TTC549 (cell line): ENCODE measurements around the gene CREB3L2.
A peak's percentile ranks its signal among the peaks of the same experiment; 100 is the strongest.
"Not testable (repeated sequence)": the region's sequence is repeated elsewhere in the genome, so short reads cannot be mapped to it uniquely, and the experiment has no call there.

ENCODE experiments used
- FAIRE-seq: peaks from 2 replicates; lab custom pipeline; 2012; peaks lifted over from hg19 to GRCh38; lab: Jason Lieb, UNC

CREB3L2 gene

GRCh38 chr7:138014201-138014600, 12.3 kb upstream of the CREB3L2 start:
- FAIRE-seq: not testable (repeated sequence)

GRCh38 chr7:138009350-138009653, 7.4 kb upstream of the CREB3L2 start:
- no peak for FAIRE-seq

- FAIRE-seq: peak; percentile 13
Measured at GRCh38 chr7:138008588-138009349, 6.9 kb upstream of the CREB3L2 start.

- FAIRE-seq: no peak
Measured at GRCh38 chr7:138008019-138008587, 6.2 kb upstream of the CREB3L2 start.

- FAIRE-seq: no peak
Measured at GRCh38 chr7:138006106-138006505, 4.2 kb upstream of the CREB3L2 start.

GRCh38 chr7:138004936-138005335, 3.0 kb upstream of the CREB3L2 start:
- FAIRE-seq: no peak

DNA sequence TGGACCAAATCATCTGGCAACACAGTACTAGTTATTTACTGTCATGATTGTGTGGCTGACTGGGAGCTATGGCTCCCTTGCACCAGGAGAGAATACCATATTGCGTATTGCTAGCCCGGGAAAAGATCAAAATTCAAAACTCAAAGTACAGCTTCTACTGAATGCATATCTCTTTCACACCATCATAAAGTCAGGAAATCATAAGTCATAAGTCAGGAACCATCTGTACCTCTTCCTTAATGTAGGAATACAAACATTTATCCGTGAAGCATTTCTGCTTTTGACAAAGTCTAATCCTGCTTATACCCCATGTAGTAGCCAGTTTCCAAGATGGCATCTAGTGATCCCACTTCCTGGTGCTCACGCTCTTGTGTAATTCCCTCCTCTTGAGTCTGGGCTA, 2.2 kb upstream of the CREB3L2 start:
- no peak for FAIRE-seq

DNA sequence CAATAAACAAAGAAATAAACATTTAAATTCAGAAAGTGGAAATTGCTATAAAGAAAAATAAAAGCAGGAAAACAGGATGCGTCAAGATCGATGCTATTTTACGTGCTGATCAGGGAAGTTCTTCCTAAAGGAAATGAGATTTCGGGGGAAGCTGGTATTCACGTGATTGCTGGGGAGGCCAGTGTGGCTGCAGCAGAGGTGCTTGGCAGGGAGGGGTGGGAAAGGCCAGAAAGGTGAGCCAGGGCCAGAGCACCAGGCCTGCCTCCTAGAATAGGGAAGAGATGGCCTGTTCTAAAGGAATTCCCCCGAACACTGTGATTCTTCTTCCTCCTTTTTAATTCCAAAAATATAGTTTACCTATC, 923 bp upstream of the CREB3L2 start:
- FAIRE-seq: no peak

DNA sequence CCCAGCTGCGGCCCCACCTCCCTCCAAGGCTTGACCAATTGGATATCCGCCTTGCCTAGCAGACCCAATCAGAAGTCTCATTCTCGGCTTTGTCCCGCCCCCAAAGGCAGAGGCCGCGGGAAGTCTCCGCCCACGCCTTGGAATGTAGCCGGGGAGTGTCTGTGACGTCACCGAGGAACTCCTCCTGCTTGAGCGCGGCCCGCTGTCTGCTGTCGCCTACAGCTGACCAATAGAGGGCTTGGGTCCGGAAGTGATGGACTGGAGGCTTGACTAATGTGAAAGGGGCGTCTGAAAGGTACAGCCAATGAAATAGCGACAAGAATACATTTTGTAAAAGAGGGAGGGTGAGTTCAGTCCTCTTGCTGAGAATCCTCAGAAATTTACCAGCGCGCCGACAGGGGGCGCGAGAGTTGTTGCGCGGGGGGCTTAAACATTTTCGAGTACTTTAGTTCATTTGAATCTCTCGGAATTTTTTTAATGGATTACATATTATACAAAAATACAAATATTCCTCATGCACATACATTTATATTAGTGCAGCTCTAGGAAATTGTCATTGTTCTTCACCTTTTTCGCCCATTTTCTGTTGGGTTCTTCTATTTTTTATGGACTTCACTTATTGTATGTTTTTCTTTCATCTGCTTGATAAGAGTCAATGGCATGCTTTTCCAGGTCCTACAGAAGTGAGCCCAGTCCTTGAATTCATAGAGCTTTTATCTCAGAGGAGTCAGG, 376 bp upstream of the CREB3L2 start:
- FAIRE-seq: peak; percentile 98

DNA sequence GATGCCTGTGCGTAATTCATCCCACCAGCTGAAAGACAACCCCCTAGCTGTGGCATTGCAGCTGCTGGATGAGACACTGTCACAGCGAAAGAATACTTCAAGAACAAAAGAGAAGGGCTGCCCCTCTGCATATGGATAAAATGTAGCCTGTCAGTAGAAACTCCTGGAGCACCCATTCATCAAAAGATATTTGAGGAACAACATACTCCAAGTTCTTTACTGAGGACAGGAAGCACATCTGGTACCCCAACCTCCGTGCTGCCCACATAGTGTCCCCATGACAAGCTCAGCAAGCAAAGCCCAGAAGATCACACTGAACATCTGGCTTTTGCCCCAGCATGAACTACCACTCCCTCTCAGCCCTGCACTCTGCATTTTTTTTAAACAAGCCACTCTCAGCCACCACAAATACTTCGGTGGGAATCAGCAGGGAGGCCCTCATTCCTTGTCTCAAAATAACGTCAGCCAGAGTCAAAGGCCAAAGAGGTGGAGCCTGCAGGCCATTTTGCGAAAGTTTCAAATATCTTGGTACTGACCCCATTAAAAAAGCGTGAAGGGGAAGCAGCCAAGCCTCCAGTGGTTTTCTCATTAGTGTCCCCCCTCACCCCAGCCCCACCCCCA, 1.7 kb downstream of the CREB3L2 start:
- FAIRE-seq: no peak

GRCh38 chr7:137999496-138000080, 2.3 kb downstream of the CREB3L2 start:
- no peak for FAIRE-seq

DNA sequence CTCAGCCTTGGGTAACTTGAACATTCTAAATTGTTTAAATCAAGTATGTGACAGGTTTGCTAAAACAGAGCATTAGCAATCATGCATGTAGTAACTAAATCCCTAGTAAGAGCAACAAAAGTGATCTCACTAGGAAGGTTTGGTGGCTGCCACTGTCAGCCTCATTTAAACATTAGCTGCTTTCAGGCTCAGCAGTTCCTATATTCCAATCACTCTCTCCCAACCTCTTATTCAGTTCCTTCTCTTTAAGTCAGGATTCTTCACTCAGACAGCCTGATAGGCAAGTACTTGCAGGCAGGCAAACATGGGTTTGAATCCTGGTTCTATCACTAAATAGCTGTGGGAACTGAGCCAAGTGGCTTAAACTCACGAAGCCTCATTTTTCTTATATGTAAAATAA, 3.6 kb downstream of the CREB3L2 start:
- FAIRE-seq: no peak

DNA sequence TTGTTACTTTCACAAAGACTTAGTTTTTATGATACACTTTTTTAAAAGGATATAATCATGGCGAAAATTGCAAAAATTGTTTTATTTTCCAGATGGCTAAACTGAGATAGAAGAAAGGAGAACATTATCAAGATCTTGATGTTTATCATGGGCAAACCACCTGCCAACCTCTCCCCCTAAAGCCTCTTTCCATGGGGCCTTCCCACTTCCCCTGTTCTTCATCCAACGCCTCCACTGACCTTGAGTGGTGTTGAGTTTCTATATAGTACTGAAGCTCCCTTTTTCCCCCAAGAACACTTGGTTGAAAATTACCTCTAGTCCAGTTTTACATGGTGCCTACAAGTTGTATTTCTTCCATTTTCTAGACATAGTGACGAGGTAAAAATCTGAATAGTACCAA, 5.0 kb downstream of the CREB3L2 start:
- FAIRE-seq: no peak

DNA sequence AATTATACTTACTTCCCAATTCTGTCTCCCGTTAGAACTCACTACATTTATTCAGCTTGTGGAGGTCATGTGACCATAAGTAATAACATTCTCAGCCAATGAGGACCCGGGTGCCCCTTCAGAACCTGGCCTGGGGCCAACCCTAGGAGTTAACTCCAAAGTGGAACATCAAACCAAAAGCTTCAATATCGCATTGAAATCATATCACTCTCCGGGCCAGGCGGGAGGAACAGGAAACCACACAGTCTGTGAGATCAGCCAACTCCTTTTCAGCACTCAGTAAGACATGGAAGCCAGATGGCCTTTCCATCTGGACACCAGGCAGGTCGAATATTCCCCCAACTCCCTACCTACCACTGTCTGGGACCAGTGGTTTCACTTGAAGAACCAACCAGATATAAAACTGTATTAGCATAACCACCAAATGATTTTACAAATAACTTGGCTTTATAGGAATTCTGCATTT, 5.5 kb downstream of the CREB3L2 start:
- FAIRE-seq: no peak

- FAIRE-seq: no peak
Measured at GRCh38 chr7:137994216-137994615, 7.7 kb downstream of the CREB3L2 start.

DNA sequence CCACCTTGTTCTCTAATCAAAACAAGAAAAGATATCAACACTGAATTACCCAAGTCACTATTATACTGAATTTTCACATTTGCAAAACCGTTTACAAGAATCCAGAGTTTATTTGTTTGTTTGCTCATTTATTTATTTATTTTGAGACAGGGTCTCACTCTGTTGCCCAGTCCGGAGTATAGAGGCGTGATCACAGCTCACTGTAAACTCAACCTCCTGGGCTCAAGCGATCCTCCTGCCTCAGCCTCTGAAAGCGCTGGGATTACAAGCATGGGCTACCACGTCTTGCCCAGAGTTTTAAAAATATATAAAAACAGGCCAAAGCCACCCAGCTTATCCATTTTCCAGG, 8.5 kb downstream of the CREB3L2 start:
- no peak for FAIRE-seq

DNA sequence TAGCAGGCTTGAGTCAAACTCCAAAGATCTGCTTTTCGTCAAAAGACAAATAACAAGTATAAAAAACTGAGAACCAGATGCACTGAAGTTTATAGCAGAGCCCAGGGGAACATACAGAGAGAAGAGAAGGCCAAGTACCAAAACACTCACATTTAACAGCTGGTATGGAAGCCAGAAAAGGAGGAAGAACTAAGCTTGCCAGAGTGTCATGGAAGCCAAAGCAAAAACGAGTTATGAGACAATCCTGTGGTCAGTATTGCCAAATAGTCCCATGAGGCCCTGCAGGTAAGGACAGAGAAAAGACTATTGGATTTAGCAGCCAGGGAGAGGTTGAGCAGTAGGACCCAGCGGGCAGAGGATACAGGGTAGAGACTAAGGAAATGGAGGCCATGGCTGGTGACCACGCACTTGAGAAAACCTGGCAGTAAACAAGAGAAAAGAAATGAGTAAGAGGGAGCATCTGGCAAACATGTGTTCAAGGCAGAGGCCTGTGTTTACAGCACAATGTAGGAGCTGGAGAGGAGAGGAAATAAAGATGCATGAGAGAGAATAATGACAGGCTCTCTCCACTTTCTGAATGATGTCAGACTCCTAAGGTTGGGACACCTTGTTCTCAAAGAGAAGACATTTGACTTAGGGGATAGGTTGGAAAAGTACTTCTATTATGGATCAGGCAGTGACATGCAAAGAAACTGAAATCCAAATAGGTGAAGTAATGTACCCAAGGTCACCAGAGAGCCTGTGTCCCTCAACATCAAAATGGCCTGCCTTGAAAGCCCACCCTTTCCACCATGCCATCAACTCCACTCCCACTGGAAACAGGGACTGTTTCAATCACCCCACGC, 9.1 kb downstream of the CREB3L2 start:
- FAIRE-seq: no peak

GRCh38 chr7:137992104-137992549, 9.8 kb downstream of the CREB3L2 start:
- FAIRE-seq: no peak

DNA sequence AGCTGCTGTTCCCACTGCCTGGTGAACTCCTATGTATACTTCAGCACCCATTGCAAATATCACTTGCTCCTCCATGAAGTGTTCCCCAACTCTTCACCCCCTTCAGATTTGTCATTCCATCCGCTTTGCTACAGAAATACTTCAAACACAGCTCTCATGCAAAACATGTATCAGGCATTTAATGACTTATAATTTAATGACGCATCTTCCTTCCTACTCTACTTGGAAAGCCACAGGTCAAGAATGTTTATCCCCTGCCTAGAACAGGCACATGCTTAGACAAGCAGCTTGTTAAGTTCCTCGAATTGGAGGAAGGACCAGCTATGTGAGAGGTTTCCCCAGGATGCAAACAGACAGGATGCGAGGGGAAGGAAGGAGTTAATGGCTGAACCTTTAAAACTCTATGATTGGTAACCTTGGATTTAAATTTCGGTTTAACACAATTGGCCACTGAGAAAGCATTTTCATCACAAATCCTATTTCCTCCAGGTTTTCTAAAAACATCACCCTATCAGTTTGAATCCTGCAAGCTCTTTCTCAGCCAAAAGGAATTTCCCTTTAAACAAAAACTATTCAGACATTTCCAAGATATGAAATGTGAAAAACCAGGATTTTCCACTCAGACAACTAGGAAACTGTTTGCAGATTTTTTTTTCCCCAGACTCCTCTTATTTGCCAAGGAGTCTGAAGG, 11.5 kb downstream of the CREB3L2 start:
- no peak for FAIRE-seq

DNA sequence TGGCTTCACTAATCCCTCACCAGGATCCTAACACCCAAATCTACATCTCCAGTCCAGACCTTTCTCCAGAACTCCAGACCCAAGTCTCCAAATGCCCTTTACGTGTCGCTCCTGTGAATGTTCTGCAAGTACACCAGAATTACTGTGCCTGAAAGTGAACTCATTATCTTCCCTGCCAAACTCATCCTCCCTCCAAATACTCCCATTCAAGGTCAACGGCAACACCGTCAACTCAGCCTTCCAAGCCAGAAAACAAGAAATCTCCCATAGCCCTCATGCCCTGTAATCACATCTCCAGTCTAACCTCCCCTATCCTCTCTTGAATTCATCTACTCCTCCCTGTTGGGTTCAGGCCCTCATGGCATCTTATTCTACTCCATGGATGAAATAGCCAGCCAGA, 12.3 kb downstream of the CREB3L2 start:
- FAIRE-seq: no peak

DNA sequence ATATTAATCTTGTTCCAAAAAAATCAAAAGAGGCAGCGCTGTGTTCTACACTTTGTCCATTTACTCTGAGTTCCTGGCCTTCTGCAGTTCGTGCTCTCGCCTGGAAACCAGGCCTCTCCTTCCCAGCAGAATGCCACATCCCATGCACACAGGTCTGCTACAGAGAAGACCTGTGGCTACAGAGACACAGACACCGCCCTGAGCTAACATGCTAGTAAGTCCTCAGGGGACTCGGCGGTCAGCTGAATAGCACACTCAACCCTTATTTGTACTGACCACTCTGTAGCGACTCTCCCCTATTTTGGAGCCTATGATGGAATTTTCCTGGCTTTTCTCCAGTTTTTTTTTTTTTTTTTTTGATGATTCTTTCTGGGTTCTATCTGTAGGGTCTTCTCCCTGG, 12.8 kb downstream of the CREB3L2 start:
- no peak for FAIRE-seq
